ENCODE data around the gene ADM2. TPM values are rescaled to one million over a fixed set of nuclear protein-coding genes. Genes with fewer than 3 reads are reported as not detected.

Gene ADM2
- total RNA-seq, 1 experiment from 2014 or later, result 11.9 TPM

GRCh38 chr22:50439314-50439870, 42.0 kb upstream of the ADM2 start:
- no CpG with 5 or more reads among the region's 17 CpGs for WGBS (ENCODE audit: extremely low coverage, insufficient read length, low lambda C conversion rate)
- Mint-ChIP-seq H3K9me3 (no peaks in the 10 kb centered on the region), H3K4me3 (no peak overlapping the region)

More at GRCh38 chr22:50439314-50439870, 42.0 kb upstream of the ADM2 start:
- no peaks in the 10 kb centered on the region for H3K79me2 ChIP-seq (ENCODE audit: insufficient read depth, low read length)
- no peak for TF ChIP-seq CTCF (conservative IDR thresholded peaks at IDR 0.05)
- no peak overlapping the region for H2BK15ac ChIP-seq (ENCODE audit: low read depth, low read length)
- peaks cover 0 to 45% (median 23%) of the 10 kb centered on the region in 3 experiments; a peak in 6 of 7 replicates for H3K36me3 Mint-ChIP-seq (ENCODE audit: insufficient read depth in 1 of 3, low read depth in 3 of 3)
- no peaks in the 10 kb centered on the region for H3K9me3 ChIP-seq (ENCODE audit: control insufficient read depth, low read depth, low read length)
- no peaks in the 10 kb centered on the region for H3K4me1 ChIP-seq (ENCODE audit: insufficient read depth, low read length)
- H3K18ac ChIP-seq (ENCODE audit: insufficient read length, low read depth, low read length), result no peak overlapping the region
- H3K23me2 ChIP-seq (ENCODE audit: insufficient read length, low read depth, low read length, poor library complexity, severe bottlenecking), result no peaks in the 10 kb centered on the region
- no peak overlapping the region for H2AFZ ChIP-seq (ENCODE audit: low read length)
- no peak overlapping the region for H3K4me2 ChIP-seq (ENCODE audit: insufficient read depth, insufficient read length, low read length)
- H4K91ac ChIP-seq (ENCODE audit: insufficient read length, low read depth, low read length), result no peak overlapping the region
- H3K4me1 Mint-ChIP-seq, result no peaks in the 10 kb centered on the region
- H3K56ac ChIP-seq (ENCODE audit: insufficient read length, low read depth, low read length), result no peak overlapping the region
- no peak overlapping the region for H3K9ac ChIP-seq (ENCODE audit: extremely low read depth, insufficient read length, low read length)
- H2BK120ac ChIP-seq (ENCODE audit: low read depth, low read length, poor library complexity, severe bottlenecking), result no peak overlapping the region
- H4K5ac ChIP-seq (ENCODE audit: insufficient read length, low read depth, low read length), result no peak overlapping the region
- no peaks in the 10 kb centered on the region for H3K27me3 Mint-ChIP-seq (ENCODE audit: low read depth)
- no peak overlapping the region for H3K14ac ChIP-seq (ENCODE audit: insufficient read depth, low read length)
- no peak overlapping the region for H2BK20ac ChIP-seq (ENCODE audit: low read depth, low read length, poor library complexity, severe bottlenecking)
- no peaks in the 10 kb centered on the region for H4K20me1 ChIP-seq (ENCODE audit: control insufficient read depth, insufficient read depth, insufficient read length)
- H3K27me3 ChIP-seq (ENCODE audit: insufficient read depth, low read length), result no peaks in the 10 kb centered on the region
- H4K8ac ChIP-seq (replicated peaks; ENCODE audit: insufficient read length, low read depth, low read length), result no peak overlapping the region
- no peak overlapping the region for H2AK5ac ChIP-seq (ENCODE audit: insufficient read length, low read length)
- no peak overlapping the region for H2BK12ac ChIP-seq (ENCODE audit: insufficient read length, low read depth, low read length)
- H3K79me1 ChIP-seq (ENCODE audit: insufficient read depth, low read depth, low read length, poor library complexity, severe bottlenecking), result no peaks in the 10 kb centered on the region
- H2BK5ac ChIP-seq (ENCODE audit: insufficient read length, low read length), result no peak overlapping the region
- H3K23ac ChIP-seq (ENCODE audit: insufficient read length, low read depth, low read length), result no peak overlapping the region
- no peak overlapping the region for H3K27ac ChIP-seq (ENCODE audit: insufficient read length, low read depth, low read length)
- no peak overlapping the region for H3K4ac ChIP-seq (ENCODE audit: low read depth, low read length)
- DNase-seq, result no peak
- no peak overlapping the region for H3T11ph ChIP-seq (ENCODE audit: low read length)
- H3K27ac Mint-ChIP-seq, result no peak overlapping the region
